K562 (cell line): ENCODE results near the gene AFF1. TPM values are rescaled to one million over a fixed set of nuclear protein-coding genes. Genes with fewer than 3 reads are reported as not detected.
A peak's percentile ranks its signal among the peaks of the same experiment; 100 is the strongest.

ENCODE experiments used
- ATAC-seq: fragments of 200-7000 bp; cut with Tn5 transposase; 3 replicates; pipeline ENCODE4 v1.9.1; 2020; ENCODE audit warnings: moderate library complexity
- BruUV-seq: library from RNA; stranded (reverse); fragments of 400-500 nt; replicated peaks from 2 replicates; lab custom pipeline; 2021; lab: Mats Ljungman, UMichigan
- CTCF ChIA-PET: fragments of 300-600 bp; formaldehyde crosslinking; extraction: SDS; loops from one replicate; lab custom pipeline; 2021; ENCODE audit warnings: low intra/inter-chr PET ratio; lab: Yijun Ruan, JAX
- POLR2A ChIA-PET: fragments of 300-600, 350-650 bp; sonication (Branson Sonifier 250); formaldehyde crosslinking; extraction: SDS; loops from one replicate; lab custom pipeline; 2021; ENCODE audit warnings: antibody characterized with exemption, inconsistent platforms; lab: Yijun Ruan, JAX
- DNase-seq, 4 experiments: peaks; one replicate each; pipeline versions ENCODE4 v3.0.0 to v3.0.0-alpha.2; 2011 to 2018; ENCODE audit warnings: low spot score in 3 of 4, mixed read lengths in 3 of 4; ENCODE audit errors: extremely low read depth in 1 of 4
- FAIRE-seq: peaks from 2 replicates; lab custom pipeline; 2011; peaks lifted over from hg19 to GRCh38; lab: Jason Lieb, UNC
- H2AFZ ChIP-seq: 2 replicates; pipeline ENCODE4 v1.6.0; 2011; ENCODE audit warnings: low read depth, low read length, control low read depth, inconsistent platforms
- H3K27ac ChIP-seq: fragments of 200-600 bp; 3 replicates; pipeline ENCODE4 v1.8.0; 2011; ENCODE audit warnings: low read depth, mild to moderate bottlenecking, control low read depth, inconsistent platforms, low read length, moderate library complexity, mixed read lengths; ENCODE audit errors: extremely low read depth
- H3K27me3 ChIP-seq, 2 experiments: fragments of 300-600 bp in 1 of 2; 2 replicates in 1 of 2; 3 replicates in 1 of 2; pipeline versions ENCODE4 v1.6.0 to v1.8.0; 2011; ENCODE audit warnings: inconsistent platforms in 2 of 2, low read length in 2 of 2, mild to moderate bottlenecking in 1 of 2, mixed read lengths in 1 of 2, moderate library complexity in 1 of 2; ENCODE audit not compliant: control insufficient read depth in 2 of 2, insufficient read depth in 2 of 2
- H3K36me3 ChIP-seq: fragments of 300-600 bp; 3 replicates; pipeline ENCODE4 v1.8.0; 2011; ENCODE audit warnings: mild to moderate bottlenecking, low read length, inconsistent platforms; ENCODE audit not compliant: control insufficient read depth, insufficient read depth
- H3K4me1 ChIP-seq, 2 experiments: fragments of 200-600 bp in 1 of 2; replicated peaks in 1 of 2; 2 replicates in 1 of 2; 3 replicates in 1 of 2; pipeline versions ENCODE4 v1.5.1 to v1.8.0; 2011; ENCODE audit warnings: inconsistent platforms in 2 of 2, low read length in 2 of 2, mild to moderate bottlenecking in 1 of 2, mixed read lengths in 1 of 2, moderate library complexity in 1 of 2; ENCODE audit not compliant: control insufficient read depth in 2 of 2, insufficient read depth in 2 of 2
- H3K4me2 ChIP-seq: 2 replicates; pipeline ENCODE4 v1.6.1; 2011; ENCODE audit warnings: low read length, control low read depth, inconsistent platforms, mixed read lengths; ENCODE audit not compliant: insufficient read depth
- H3K4me3 ChIP-seq: fragments of 200-600 bp; sonication (generic), shearing (Covaris generic); 2 replicates; pipeline ENCODE4 v1.5.1; 2016; ENCODE audit warnings: control low read depth, inconsistent platforms
- H3K79me2 ChIP-seq: fragments of 200-600 bp; 3 replicates; pipeline ENCODE4 v1.8.0; 2011; ENCODE audit warnings: low read length, inconsistent platforms; ENCODE audit not compliant: control insufficient read depth, insufficient read depth
- H3K9ac ChIP-seq, 2 experiments: 2 replicates each; pipeline versions ENCODE4 v1.6.0 to v1.6.1; 2011; ENCODE audit warnings: low read depth in 2 of 2, low read length in 2 of 2, control low read depth in 1 of 2, inconsistent platforms in 1 of 2, mild to moderate bottlenecking in 1 of 2, mixed read lengths in 1 of 2; ENCODE audit not compliant: insufficient read depth in 1 of 2
- H3K9me1 ChIP-seq: one replicate; pipeline ENCODE4 v1.6.0; 2011; ENCODE audit warnings: inconsistent platforms, mild to moderate bottlenecking, low read length, moderate library complexity; ENCODE audit not compliant: control insufficient read depth, insufficient read depth
- H3K9me3 ChIP-seq: replicated peaks from 2 replicates; pipeline ENCODE4 v1.5.1; 2011; ENCODE audit warnings: low read depth, low read length, inconsistent platforms; ENCODE audit not compliant: control insufficient read depth, insufficient read depth
- H4K20me1 ChIP-seq: replicated peaks from 2 replicates; pipeline ENCODE4 v1.6.1; 2011; ENCODE audit warnings: low read length, inconsistent platforms, mixed read lengths; ENCODE audit not compliant: control insufficient read depth, insufficient read depth
- CTCF ChIP-seq, 3 experiments: IDR thresholded peaks in 2 of 3; conservative IDR thresholded peaks in 1 of 3; 2 replicates each; pipeline ENCODE4 v1.5.1; 2011 to 2012; ENCODE audit warnings: low read length in 3 of 3, mild to moderate bottlenecking in 3 of 3, control low read depth in 2 of 3, improper control_type of control experiment in 1 of 3, inconsistent platforms in 1 of 3, low read depth in 1 of 3, mixed read lengths in 1 of 3, moderate library complexity in 1 of 3; ENCODE audit not compliant: insufficient read depth in 2 of 3
- DMBX1 ChIP-seq: fragments of 250-450 bp; sonication (Bioruptor Pico); IDR thresholded peaks from 2 replicates; pipeline ENCODE4 v1.8.0; 2022; ENCODE audit warnings: inconsistent platforms, mild to moderate bottlenecking, moderate library complexity, borderline replicate concordance
- HSF4 ChIP-seq: fragments of 250-450 bp; sonication (Bioruptor Pico); IDR thresholded peaks from 2 replicates; pipeline ENCODE4 v2.1.2; 2022; ENCODE audit warnings: mild to moderate bottlenecking, moderate library complexity, borderline replicate concordance
- SNRNP70 ChIP-seq: fragments of 200-400 bp; formaldehyde crosslinking; optimal IDR thresholded peaks from 2 replicates; pipeline ENCODE3; 2017; ENCODE audit warnings: low read depth, low read length
- ZNF124 ChIP-seq: sonication (generic); formaldehyde crosslinking; IDR thresholded peaks from 2 replicates; pipeline ENCODE4 v1.8.1; 2022; ENCODE audit warnings: missing genetic modification reagents
- ZNF384 ChIP-seq: IDR thresholded peaks from 2 replicates; pipeline ENCODE4 v1.6.1; 2012; ENCODE audit warnings: low read depth, low read length, improper control_type of control experiment
- ZNF551 ChIP-seq: fragments of 250-450 bp; sonication (Bioruptor Pico); IDR thresholded peaks from 2 replicates; pipeline ENCODE4 v1.5.0; 2021; ENCODE audit warnings: mild to moderate bottlenecking, moderate library complexity
- ZNF589 ChIP-seq: fragments of 200-800 bp; sonication (Bioruptor generic); IDR thresholded peaks from 2 replicates; pipeline ENCODE4 v1.6.1; 2016; ENCODE audit warnings: low read depth, missing genetic modification characterization, missing compliant biosample characterization
- ZNF609 ChIP-seq: sonication (generic); formaldehyde crosslinking; IDR thresholded peaks from 2 replicates; pipeline ENCODE4 v1.8.1; 2023; ENCODE audit warnings: missing genetic modification reagents, mild to moderate bottlenecking, borderline replicate concordance
- WGBS: fragments of 100-300 bp; shearing (Covaris generic); methylation state at CpG from one replicate; pipeline ENCODE4 v1.1.6; 2016; ENCODE audit warnings: low coverage, mixed read lengths; ENCODE audit not compliant: insufficient coverage; ENCODE audit errors: missing lambda C conversion rate; 5-methylcytosine and 5-hydroxymethylcytosine counted together
- in situ Hi-C: fragments of 300-500 bp; cut with MboI; formaldehyde crosslinking; loops from 4 replicates; pipeline ENCODE4 v1.15.0; 2018; ENCODE audit warnings: inconsistent platforms, mixed read lengths
- intact Hi-C: fragments of 100-400 bp; cut with micrococcal nuclease; formaldehyde crosslinking; loops from 2 replicates; pipeline ENCODE4 v1.14.2; 2022
- polyA plus RNA-seq, 8 experiments: library from polyadenylated mRNA; depleted of rRNA in 4 of 8; stranded (reverse) in 5 of 8; unstranded in 3 of 8; fragments of >200 nt; fragmentation: Nextera tagmentation in 2 of 8; fragmentation: Illumina TruSeq in 1 of 8; extraction: Ambion mirVana in 2 of 8; extraction: Trizol in 1 of 8; gene quantifications; 2 replicates each; pipeline versions ENCODE4 v1.2.1 to v1.2.3, GENCODE V29; 2011 to 2014; ENCODE audit warnings: inconsistent platforms in 1 of 8, missing spikeins in 1 of 8
- total RNA-seq, 7 experiments: library from RNA; depleted of rRNA in 6 of 7; stranded (reverse); fragments of >200 nt in 6 of 7; fragmentation: Illumina TruSeq in 2 of 7; extraction: Trizol in 2 of 7; gene quantifications; 2 replicates each; pipeline versions ENCODE4 v1.2.1 to v1.2.3, GENCODE V29; 2011 to 2021; ENCODE audit warnings: low replicate concordance in 1 of 7
- TF ChIP-seq, protein P1 (sequence below): fragments of 450-650 bp; formaldehyde crosslinking; IDR thresholded peaks from 2 replicates; pipeline ENCODE4 v1.4.0; 2022; ENCODE audit warnings: missing genetic modification characterization
- TF ChIP-seq, protein P2 (sequence below): fragments of 250-450 bp; sonication (Bioruptor Pico); IDR thresholded peaks from 2 replicates; pipeline ENCODE4 v1.4.0; 2020; ENCODE audit warnings: mild to moderate bottlenecking

AFF1 gene
- total and polyA plus RNA-seq, 9 of the 15 experiments (the other 6 are each of a cell fraction or from before 2014, with no cell fraction given): 4.1 to 47.5 (median 17.2) TPM

DNA sequence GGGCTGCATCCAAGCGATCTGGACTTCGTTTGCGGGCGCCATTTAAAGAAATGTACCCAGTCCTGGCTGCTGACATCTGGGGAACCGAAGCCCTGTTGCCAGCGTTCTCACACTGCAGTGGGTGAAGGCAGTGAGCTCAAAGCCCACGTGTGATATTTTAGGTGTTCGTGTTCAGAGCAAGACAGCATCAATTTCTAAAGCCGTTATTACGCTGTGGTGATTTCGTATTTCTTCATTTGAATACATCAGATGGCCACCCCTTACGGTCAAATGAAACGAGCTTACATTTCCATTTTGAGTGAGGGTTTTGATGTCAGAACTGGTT lies 42.2 kb upstream of the AFF1 start:
- in situ Hi-C loops: loop anchor here (5.0 to 10.0 kb wide), 2 partner anchors 240 to 952 kb away; no protein-coding TSS in a partner anchor
- peak overlapping the region; percentile 76 for H3K4me2 ChIP-seq
- 24% methylated on average over 13 of the region's 13 CpGs for WGBS
- TF ChIP-seq DMBX1 (no peak), ZNF384 (no peak), CTCF (IDR thresholded peaks at IDR 0.05 in 2 of 3, conservative IDR thresholded peaks at IDR 0.05 in 1 of 3; ENCODE audit: insufficient read depth in 2 of 3, low read depth in 1 of 3, low read length in 3 of 3) (no peak), HSF4 (CRISPR knock-in tag) (no peak), ZNF589 (CRISPR knock-in tag) (no peak), ZNF551 (no peak), ZNF124 (CRISPR knock-in tag) (no peak), SNRNP70 (no peak), ZNF609 (CRISPR knock-in tag) (no peak)
- TF ChIP-seq, protein P1, sequence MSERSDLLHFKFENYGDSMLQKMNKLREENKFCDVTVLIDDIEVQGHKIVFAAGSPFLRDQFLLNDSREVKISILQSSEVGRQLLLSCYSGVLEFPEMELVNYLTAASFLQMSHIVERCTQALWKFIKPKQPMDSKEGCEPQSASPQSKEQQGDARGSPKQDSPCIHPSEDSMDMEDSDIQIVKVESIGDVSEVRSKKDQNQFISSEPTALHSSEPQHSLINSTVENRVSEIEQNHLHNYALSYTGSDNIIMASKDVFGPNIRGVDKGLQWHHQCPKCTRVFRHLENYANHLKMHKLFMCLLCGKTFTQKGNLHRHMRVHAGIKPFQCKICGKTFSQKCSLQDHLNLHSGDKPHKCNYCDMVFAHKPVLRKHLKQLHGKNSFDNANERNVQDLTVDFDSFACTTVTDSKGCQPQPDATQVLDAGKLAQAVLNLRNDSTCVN (CRISPR knock-in tag): no peak
- TF ChIP-seq, protein P2, sequence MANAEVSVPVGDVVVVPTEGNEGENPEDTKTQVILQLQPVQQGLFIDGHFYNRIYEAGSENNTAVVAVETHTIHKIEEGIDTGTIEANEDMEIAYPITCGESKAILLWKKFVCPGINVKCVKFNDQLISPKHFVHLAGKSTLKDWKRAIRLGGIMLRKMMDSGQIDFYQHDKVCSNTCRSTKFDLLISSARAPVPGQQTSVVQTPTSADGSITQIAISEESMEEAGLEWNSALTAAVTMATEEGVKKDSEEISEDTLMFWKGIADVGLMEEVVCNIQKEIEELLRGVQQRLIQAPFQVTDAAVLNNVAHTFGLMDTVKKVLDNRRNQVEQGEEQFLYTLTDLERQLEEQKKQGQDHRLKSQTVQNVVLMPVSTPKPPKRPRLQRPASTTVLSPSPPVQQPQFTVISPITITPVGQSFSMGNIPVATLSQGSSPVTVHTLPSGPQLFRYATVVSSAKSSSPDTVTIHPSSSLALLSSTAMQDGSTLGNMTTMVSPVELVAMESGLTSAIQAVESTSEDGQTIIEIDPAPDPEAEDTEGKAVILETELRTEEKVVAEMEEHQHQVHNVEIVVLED (CRISPR knock-in tag): no peak
- TF ChIP-seq, all 486 proteins: peak for 0
- POLR2A ChIA-PET: no interaction called here
- Histone ChIP-seq H4K20me1 (no peaks in the 10 kb centered on the region), H3K79me2 (no peaks in the 10 kb centered on the region), H3K27ac (no peak overlapping the region), H3K27me3 (peaks cover 0 to 4% of the 10 kb centered on the region in 2 experiments; a peak in 2 of 5 replicates), H3K4me1 (peaks cover 6 to 10% of the 10 kb centered on the region in 2 experiments; a peak in 3 of 5 replicates), H3K9me3 (no peaks in the 10 kb centered on the region), H3K9ac (peak overlapping the region; percentile 57 to 90; a peak in 3 of 4 replicates), H3K4me3 (peak overlapping the region; percentile 57), H2AFZ (peak overlapping the region; percentile 93), H3K36me3 (no peaks in the 10 kb centered on the region), H3K9me1 (no peaks in the 10 kb centered on the region)
- no peak for FAIRE-seq
- ATAC-seq: no peak
- no peak for DNase-seq
- no TSS peak for BruUV-seq
- intact Hi-C loops: no loop called here
- CTCF ChIA-PET: interaction anchor here (1.1 kb wide), 1 partner anchor 397 kb away, joined by 4 read pairs; no protein-coding TSS in a partner anchor
